Measurements from ENCODE around the gene RASA4B.
"Not testable (repeated sequence)": the region's sequence is repeated elsewhere in the genome, so short reads cannot be mapped to it uniquely, and the experiment has no call there.

Gene RASA4B

GRCh38 chr7:102516951-102517350 is 626 bp downstream of the RASA4B start:
- not testable (repeated sequence) for H3K79me2 ChIP-seq (ENCODE audit: insufficient read depth, low read length); H3K4me2 ChIP-seq (ENCODE audit: low read depth, low read length, poor library complexity, severe bottlenecking); H3K27ac ChIP-seq (ENCODE audit: low read depth, low read length); H3K9ac ChIP-seq (ENCODE audit: low read length); H3F3A ChIP-seq (ENCODE audit: insufficient read depth); H3K4me3 ChIP-seq (ENCODE audit: insufficient read depth, low read length, poor library complexity, severe bottlenecking); H3K9me2 ChIP-seq (replicated peaks; ENCODE audit: insufficient read depth, low read length); H3K36me3 ChIP-seq (ENCODE audit: low read length); H3K27me3 ChIP-seq (ENCODE audit: low read length); H2AFZ ChIP-seq (ENCODE audit: low read depth, low read length, severe bottlenecking); H3K9me3 ChIP-seq (ENCODE audit: insufficient read depth, low read length); H4K20me1 ChIP-seq (ENCODE audit: low read depth, low read length)

DNA sequence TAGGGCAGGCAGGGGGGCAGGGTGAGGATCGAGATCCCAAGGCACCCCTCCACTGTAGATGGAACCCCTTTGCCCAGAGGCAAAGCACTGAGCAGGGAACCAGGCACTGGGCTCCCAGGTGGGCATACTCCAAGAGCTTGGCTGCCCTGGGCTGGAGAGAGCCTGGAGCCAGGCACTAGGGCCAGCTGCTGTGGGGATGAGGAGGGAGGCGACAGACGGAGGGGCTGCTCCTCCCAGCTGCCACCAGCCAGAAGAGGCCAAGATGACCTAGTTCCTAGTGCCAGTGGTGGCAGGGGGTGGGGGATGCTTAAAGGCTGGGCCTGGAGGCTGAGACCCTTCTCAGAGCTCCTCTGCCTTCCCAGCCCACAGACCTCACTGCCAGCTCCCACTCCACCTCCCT is 1.7 kb downstream of the RASA4B start:
- not testable (repeated sequence) for H3K36me3 ChIP-seq (ENCODE audit: low read length); H3K9ac ChIP-seq (ENCODE audit: low read length); H3F3A ChIP-seq (ENCODE audit: insufficient read depth); H3K9me2 ChIP-seq (replicated peaks; ENCODE audit: insufficient read depth, low read length); H2AFZ ChIP-seq (ENCODE audit: low read depth, low read length, severe bottlenecking); H3K9me3 ChIP-seq (ENCODE audit: insufficient read depth, low read length); H3K4me2 ChIP-seq (ENCODE audit: low read depth, low read length, poor library complexity, severe bottlenecking); H3K4me3 ChIP-seq (ENCODE audit: insufficient read depth, low read length, poor library complexity, severe bottlenecking); H3K79me2 ChIP-seq (ENCODE audit: insufficient read depth, low read length); H3K27ac ChIP-seq (ENCODE audit: low read depth, low read length); H3K27me3 ChIP-seq (ENCODE audit: low read length); H4K20me1 ChIP-seq (ENCODE audit: low read depth, low read length)

GRCh38 chr7:102514881-102515721 is 2.5 kb downstream of the RASA4B start:
- H3K9me2 ChIP-seq (replicated peaks; ENCODE audit: insufficient read depth, low read length); H3K4me3 ChIP-seq (ENCODE audit: insufficient read depth, low read length, poor library complexity, severe bottlenecking); H3K36me3 ChIP-seq (ENCODE audit: low read length); H3F3A ChIP-seq (ENCODE audit: insufficient read depth); H3K79me2 ChIP-seq (ENCODE audit: insufficient read depth, low read length); H3K9me3 ChIP-seq (ENCODE audit: insufficient read depth, low read length); H3K9ac ChIP-seq (ENCODE audit: low read length); H3K27ac ChIP-seq (ENCODE audit: low read depth, low read length); H2AFZ ChIP-seq (ENCODE audit: low read depth, low read length, severe bottlenecking); H3K27me3 ChIP-seq (ENCODE audit: low read length); H4K20me1 ChIP-seq (ENCODE audit: low read depth, low read length); H3K4me2 ChIP-seq (ENCODE audit: low read depth, low read length, poor library complexity, severe bottlenecking): not testable (repeated sequence)

DNA sequence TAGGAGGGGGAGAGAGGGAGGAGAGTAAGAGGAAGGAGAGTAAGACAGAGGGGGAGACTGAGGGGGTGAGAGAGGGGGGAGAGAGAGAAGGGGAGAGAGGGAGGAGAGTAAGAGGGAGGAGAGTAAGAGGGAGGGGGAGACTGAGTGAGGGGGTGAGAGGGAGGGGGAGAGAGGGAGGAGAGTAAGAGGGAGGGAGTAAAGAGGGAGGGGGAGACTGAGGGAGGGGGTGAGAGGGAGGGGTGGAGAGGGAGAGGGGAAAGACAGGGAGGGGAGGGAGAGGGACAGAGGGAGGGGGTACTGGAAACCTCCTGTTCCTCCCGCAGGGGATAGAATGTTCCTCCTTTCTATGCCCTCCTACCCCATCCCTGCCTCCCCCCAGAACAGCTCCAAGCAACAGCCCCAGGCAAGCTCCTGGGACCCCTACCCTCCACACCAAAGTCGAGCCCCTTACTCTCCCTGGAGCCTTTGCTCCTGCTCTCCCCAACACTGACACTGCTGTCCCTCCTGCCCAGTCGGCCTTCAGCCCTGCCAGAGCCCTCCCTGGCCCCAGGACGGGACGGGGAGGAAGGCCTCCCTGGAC is 4.8 kb downstream of the RASA4B start:
- not testable (repeated sequence) for H2AFZ ChIP-seq (ENCODE audit: low read depth, low read length, severe bottlenecking); H3K4me2 ChIP-seq (ENCODE audit: low read depth, low read length, poor library complexity, severe bottlenecking); H3K9ac ChIP-seq (ENCODE audit: low read length); H3K36me3 ChIP-seq (ENCODE audit: low read length); H3K79me2 ChIP-seq (ENCODE audit: insufficient read depth, low read length); H3K27ac ChIP-seq (ENCODE audit: low read depth, low read length); H4K20me1 ChIP-seq (ENCODE audit: low read depth, low read length); H3K9me3 ChIP-seq (ENCODE audit: insufficient read depth, low read length); H3K9me2 ChIP-seq (replicated peaks; ENCODE audit: insufficient read depth, low read length); H3K27me3 ChIP-seq (ENCODE audit: low read length); H3F3A ChIP-seq (ENCODE audit: insufficient read depth); H3K4me3 ChIP-seq (ENCODE audit: insufficient read depth, low read length, poor library complexity, severe bottlenecking)

GRCh38 chr7:102511860-102512522 is 5.6 kb downstream of the RASA4B start:
- not testable (repeated sequence) for H2AFZ ChIP-seq (ENCODE audit: low read depth, low read length, severe bottlenecking); H3K9me2 ChIP-seq (replicated peaks; ENCODE audit: insufficient read depth, low read length); H3K4me3 ChIP-seq (ENCODE audit: insufficient read depth, low read length, poor library complexity, severe bottlenecking); H3K27ac ChIP-seq (ENCODE audit: low read depth, low read length); H3K36me3 ChIP-seq (ENCODE audit: low read length); H3K9me3 ChIP-seq (ENCODE audit: insufficient read depth, low read length); H3K79me2 ChIP-seq (ENCODE audit: insufficient read depth, low read length); H3K4me2 ChIP-seq (ENCODE audit: low read depth, low read length, poor library complexity, severe bottlenecking); H3F3A ChIP-seq (ENCODE audit: insufficient read depth); H3K9ac ChIP-seq (ENCODE audit: low read length); H3K27me3 ChIP-seq (ENCODE audit: low read length); H4K20me1 ChIP-seq (ENCODE audit: low read depth, low read length)

- not testable (repeated sequence) for H3K27me3 ChIP-seq (ENCODE audit: low read length); H3K79me2 ChIP-seq (ENCODE audit: insufficient read depth, low read length); H3K36me3 ChIP-seq (ENCODE audit: low read length); H2AFZ ChIP-seq (ENCODE audit: low read depth, low read length, severe bottlenecking); H4K20me1 ChIP-seq (ENCODE audit: low read depth, low read length); H3K9ac ChIP-seq (ENCODE audit: low read length); H3K9me2 ChIP-seq (replicated peaks; ENCODE audit: insufficient read depth, low read length); H3K4me3 ChIP-seq (ENCODE audit: insufficient read depth, low read length, poor library complexity, severe bottlenecking); H3K4me2 ChIP-seq (ENCODE audit: low read depth, low read length, poor library complexity, severe bottlenecking); H3K27ac ChIP-seq (ENCODE audit: low read depth, low read length); H3F3A ChIP-seq (ENCODE audit: insufficient read depth); H3K9me3 ChIP-seq (ENCODE audit: insufficient read depth, low read length)
Measured at GRCh38 chr7:102510575-102510974, 7.0 kb downstream of the RASA4B start.

DNA sequence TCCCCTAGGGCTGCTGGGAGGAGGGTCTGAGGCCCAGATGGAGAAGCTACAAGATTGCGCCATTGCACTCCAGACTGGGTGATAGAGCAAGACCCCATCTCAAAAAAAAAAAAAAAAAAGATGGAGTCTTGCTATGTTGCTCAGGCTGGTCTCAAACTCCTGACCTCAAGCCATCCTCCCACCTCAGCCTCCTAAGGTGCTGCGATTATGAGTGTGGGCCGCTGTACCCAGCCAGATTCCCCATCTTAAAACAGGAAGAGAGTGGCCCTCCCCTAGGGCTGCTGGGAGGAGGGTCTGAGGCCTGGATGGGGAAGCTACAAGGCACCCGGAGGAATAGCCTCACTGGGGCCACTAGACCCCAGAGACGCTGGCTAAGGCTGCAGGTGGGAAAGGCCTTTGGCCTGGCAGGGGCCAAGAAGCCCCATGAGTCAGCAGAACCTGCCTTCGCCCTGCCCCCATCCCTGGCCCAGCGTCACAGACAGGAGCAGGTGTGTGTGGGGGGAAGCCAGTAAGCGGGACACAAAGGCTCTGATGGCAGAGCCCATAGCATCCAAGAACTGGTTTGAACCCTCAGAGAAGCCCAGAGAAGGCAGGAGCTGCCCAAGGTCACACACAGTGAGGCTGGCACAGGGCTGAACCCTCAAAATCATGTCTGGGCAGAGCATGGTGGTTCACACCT is 10.0 kb downstream of the RASA4B start:
- not testable (repeated sequence) for H3K27me3 ChIP-seq (ENCODE audit: low read length); H3K9me2 ChIP-seq (replicated peaks; ENCODE audit: insufficient read depth, low read length); H3K36me3 ChIP-seq (ENCODE audit: low read length); H2AFZ ChIP-seq (ENCODE audit: low read depth, low read length, severe bottlenecking); H3K4me3 ChIP-seq (ENCODE audit: insufficient read depth, low read length, poor library complexity, severe bottlenecking); H3F3A ChIP-seq (ENCODE audit: insufficient read depth); H3K4me2 ChIP-seq (ENCODE audit: low read depth, low read length, poor library complexity, severe bottlenecking); H3K27ac ChIP-seq (ENCODE audit: low read depth, low read length); H3K9me3 ChIP-seq (ENCODE audit: insufficient read depth, low read length); H4K20me1 ChIP-seq (ENCODE audit: low read depth, low read length); H3K9ac ChIP-seq (ENCODE audit: low read length); H3K79me2 ChIP-seq (ENCODE audit: insufficient read depth, low read length)

Data from SU-DHL-6 (cell line).